Heart left ventricle (tissue), 13 donors: ENCODE data around the gene MAGI1.

Experiments
- CTCF ChIP-seq, 12 donors: fragments of 200-600 bp; sonication (generic) in 4 of 12; IDR thresholded peaks; one replicate each; pipeline versions ENCODE4 v1.5.0 to v1.8.0; 2018 to 2022; ENCODE audit warnings: antibody characterized with exemption in 12 of 12, mild to moderate bottlenecking in 5 of 12
- POLR2A ChIP-seq, 2 donors: fragments of 450-650 bp; IDR thresholded peaks; one replicate each; pipeline ENCODE4 v1.6.1; 2017; ENCODE audit warnings: antibody characterized with exemption in 2 of 2, mild to moderate bottlenecking in 2 of 2, moderate library complexity in 2 of 2
- donor health status: ischemic (EF 13 %, LVEDD 7.1; RV severe dilation, severe dysfunction).
- donor health status: DM: no; HTN: yes; CAD: no.
- donor health status: DM: no; HTN: no; CAD: no.
- donor health status: ischemic (EF 25% LVEDD 6.9; RV normal size, moderate dysfunction).
- donor health status: ischemic (EF 25% LVEDD 5.7; RV mildly dilated, moderate dysfunction).
- donor health status: ischemic (EF 35%, LVEDD 5.7; RV mildly dilated, moderate dysfunction).
- donor health status: nonischemic (EF 11% LVEDD 7.7; RV severe dilation, severe dysfunction).
- donor health status: DM: yes; HTN: yes; CAD: no.
- donor health status: PGD.
- donor health status: ischemic (EF 29% LVEDD 5.4; RV normal size, mild dysfunction).
- donor health status: nonischemic (EF 23%, LVEDD 6.1; RV moderate dilation, normal function).

GRCh38 chr3:66050821-66051220 lies 12.1 kb upstream of the MAGI1 start:
- TF ChIP-seq CTCF (IDR thresholded peaks at IDR 0.05): no peak
- TF ChIP-seq POLR2A (IDR thresholded peaks at IDR 0.05): no peak
